Measurements from ENCODE around the gene FBXO38. TPM values are rescaled to one million over a fixed set of nuclear protein-coding genes. Genes with fewer than 3 reads are reported as not detected.

Gene FBXO38
- total RNA-seq, 1 donor from 2014 or later = 64.6 TPM

DNA sequence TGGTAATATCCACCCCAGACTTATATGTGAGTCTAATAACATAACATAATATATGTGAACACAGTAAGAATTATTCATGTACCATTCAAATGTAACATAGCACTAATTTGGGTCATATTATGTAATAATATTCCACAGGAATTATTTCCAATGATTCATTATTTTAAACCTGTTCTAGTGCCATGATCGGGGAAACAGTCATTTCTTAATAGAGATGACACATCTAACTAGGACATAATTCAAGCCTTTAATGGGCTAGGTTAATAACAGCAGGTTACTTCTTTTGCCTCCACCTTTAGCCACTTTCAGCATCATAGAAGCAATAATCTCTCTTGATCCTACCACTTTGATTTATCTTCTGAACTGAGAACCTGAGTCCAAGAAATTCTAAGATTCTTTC is 36.1 kb upstream of the FBXO38 start:
- no peaks in the 10 kb centered on the region for H3K4me1 ChIP-seq
- H3K9me3 Mint-ChIP-seq = no peaks in the 10 kb centered on the region
- H4K20me1 ChIP-seq (ENCODE audit: low read depth) = no peaks in the 10 kb centered on the region
- TF ChIP-seq EZH2phosphoT487 (IDR thresholded peaks at IDR 0.05) = no peak
- TF ChIP-seq, protein P1, sequence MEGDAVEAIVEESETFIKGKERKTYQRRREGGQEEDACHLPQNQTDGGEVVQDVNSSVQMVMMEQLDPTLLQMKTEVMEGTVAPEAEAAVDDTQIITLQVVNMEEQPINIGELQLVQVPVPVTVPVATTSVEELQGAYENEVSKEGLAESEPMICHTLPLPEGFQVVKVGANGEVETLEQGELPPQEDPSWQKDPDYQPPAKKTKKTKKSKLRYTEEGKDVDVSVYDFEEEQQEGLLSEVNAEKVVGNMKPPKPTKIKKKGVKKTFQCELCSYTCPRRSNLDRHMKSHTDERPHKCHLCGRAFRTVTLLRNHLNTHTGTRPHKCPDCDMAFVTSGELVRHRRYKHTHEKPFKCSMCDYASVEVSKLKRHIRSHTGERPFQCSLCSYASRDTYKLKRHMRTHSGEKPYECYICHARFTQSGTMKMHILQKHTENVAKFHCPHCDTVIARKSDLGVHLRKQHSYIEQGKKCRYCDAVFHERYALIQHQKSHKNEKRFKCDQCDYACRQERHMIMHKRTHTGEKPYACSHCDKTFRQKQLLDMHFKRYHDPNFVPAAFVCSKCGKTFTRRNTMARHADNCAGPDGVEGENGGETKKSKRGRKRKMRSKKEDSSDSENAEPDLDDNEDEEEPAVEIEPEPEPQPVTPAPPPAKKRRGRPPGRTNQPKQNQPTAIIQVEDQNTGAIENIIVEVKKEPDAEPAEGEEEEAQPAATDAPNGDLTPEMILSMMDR (IDR thresholded peaks at IDR 0.05) = no peak
- TF ChIP-seq EZH2 (IDR thresholded peaks at IDR 0.05) = no peak
- H2AFZ ChIP-seq (replicated peaks) = no peak overlapping the region
- H3K36me3 Mint-ChIP-seq = no peaks in the 10 kb centered on the region
- no peaks in the 10 kb centered on the region for H3K27me3 ChIP-seq
- no peaks in the 10 kb centered on the region for H3K9me3 ChIP-seq (ENCODE audit: low read depth)
- no peaks in the 10 kb centered on the region for H3K27me3 Mint-ChIP-seq (ENCODE audit: insufficient read depth, low read depth)
- no peak overlapping the region for H3K27ac ChIP-seq
- H3F3A ChIP-seq (ENCODE audit: low read depth) = no peaks in the 10 kb centered on the region
- H3K4me1 Mint-ChIP-seq = no peaks in the 10 kb centered on the region
- no peaks in the 10 kb centered on the region for H3K79me2 ChIP-seq (ENCODE audit: low read depth)
- no peak overlapping the region for H3K4me3 ChIP-seq
- DNase-seq (ENCODE audit: low spot score) = no peak
- no peak overlapping the region for H3K9ac ChIP-seq
- no peak overlapping the region for H3K4me2 ChIP-seq
- H3K4me3 Mint-ChIP-seq = no peak overlapping the region
- no peaks in the 10 kb centered on the region for H3K36me3 ChIP-seq
- no peak overlapping the region for H3K27ac Mint-ChIP-seq

DNA sequence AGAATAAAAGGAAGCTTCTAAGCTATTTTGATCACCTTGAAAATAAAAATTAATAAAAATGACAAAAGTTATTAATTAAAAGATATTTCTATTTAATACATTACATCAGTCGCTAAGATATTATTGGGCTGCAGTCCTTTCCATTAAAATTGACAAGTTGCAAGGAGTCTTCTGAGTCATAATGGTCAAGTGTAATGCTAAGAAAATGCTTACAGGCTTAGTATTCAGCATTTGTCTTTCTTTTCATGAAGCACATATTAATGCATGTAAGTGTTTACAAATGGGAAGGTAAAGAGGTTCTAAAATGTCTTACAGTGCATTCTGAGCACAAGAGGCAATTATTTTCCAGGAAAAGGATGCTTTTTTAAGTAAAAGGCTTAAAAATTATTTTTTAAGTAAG is 31.1 kb upstream of the FBXO38 start:
- Mint-ChIP-seq H3K9me3 (no peaks in the 10 kb centered on the region), H3K27me3 (ENCODE audit: insufficient read depth, low read depth) (no peaks in the 10 kb centered on the region), H3K27ac (no peak overlapping the region), H3K4me1 (no peaks in the 10 kb centered on the region), H3K36me3 (no peaks in the 10 kb centered on the region), H3K4me3 (no peak overlapping the region)
- no peak for DNase-seq (ENCODE audit: low spot score)
- Histone ChIP-seq H3K79me2 (ENCODE audit: low read depth) (no peaks in the 10 kb centered on the region), H4K20me1 (ENCODE audit: low read depth) (no peaks in the 10 kb centered on the region), H3K4me3 (no peak overlapping the region), H3K4me1 (no peaks in the 10 kb centered on the region), H3K4me2 (no peak overlapping the region), H3K27me3 (no peaks in the 10 kb centered on the region), H3K36me3 (no peaks in the 10 kb centered on the region), H3K27ac (no peak overlapping the region), H3K9me3 (ENCODE audit: low read depth) (no peaks in the 10 kb centered on the region), H2AFZ (replicated peaks) (no peak overlapping the region), H3K9ac (no peak overlapping the region), H3F3A (ENCODE audit: low read depth) (no peaks in the 10 kb centered on the region)
- TF ChIP-seq EZH2 (IDR thresholded peaks at IDR 0.05) = no peak
- TF ChIP-seq, protein P1 (IDR thresholded peaks at IDR 0.05) = no peak
- no peak for TF ChIP-seq EZH2phosphoT487 (IDR thresholded peaks at IDR 0.05)

DNA sequence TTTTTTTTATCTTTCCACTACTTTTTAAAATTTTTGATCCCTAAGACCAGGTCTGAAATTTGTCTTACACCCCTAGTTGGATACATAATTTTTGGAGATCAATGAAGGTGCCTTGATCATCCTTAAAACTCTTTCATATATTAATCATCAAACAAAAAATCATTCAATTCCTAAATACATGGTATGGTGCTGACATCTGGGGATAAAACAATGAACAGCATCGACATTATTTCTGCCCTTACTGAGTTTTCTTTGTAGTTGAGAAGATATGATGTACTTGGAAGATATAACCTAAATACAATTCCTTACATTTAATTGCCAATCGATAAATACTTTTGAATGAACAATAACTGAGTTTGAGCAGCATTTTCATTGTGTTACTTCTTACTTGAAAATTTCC is 30.1 kb upstream of the FBXO38 start:
- H3K9ac ChIP-seq = no peak overlapping the region
- no peaks in the 10 kb centered on the region for H3K27me3 ChIP-seq
- TF ChIP-seq EZH2phosphoT487 (IDR thresholded peaks at IDR 0.05) = no peak
- TF ChIP-seq, protein P1 (IDR thresholded peaks at IDR 0.05) = peak; percentile 7
- no peaks in the 10 kb centered on the region for H4K20me1 ChIP-seq (ENCODE audit: low read depth)
- H3K36me3 ChIP-seq = no peaks in the 10 kb centered on the region
- H3K4me1 ChIP-seq = no peaks in the 10 kb centered on the region
- Mint-ChIP-seq H3K36me3 (no peaks in the 10 kb centered on the region), H3K9me3 (no peaks in the 10 kb centered on the region), H3K27me3 (ENCODE audit: insufficient read depth, low read depth) (no peaks in the 10 kb centered on the region), H3K4me1 (no peaks in the 10 kb centered on the region), H3K27ac (no peak overlapping the region), H3K4me3 (no peak overlapping the region)
- no peak overlapping the region for H3K27ac ChIP-seq
- no peaks in the 10 kb centered on the region for H3F3A ChIP-seq (ENCODE audit: low read depth)
- no peak overlapping the region for H3K4me2 ChIP-seq
- H3K4me3 ChIP-seq = no peak overlapping the region
- no peaks in the 10 kb centered on the region for H3K9me3 ChIP-seq (ENCODE audit: low read depth)
- H2AFZ ChIP-seq (replicated peaks) = no peak overlapping the region
- no peaks in the 10 kb centered on the region for H3K79me2 ChIP-seq (ENCODE audit: low read depth)
- DNase-seq (ENCODE audit: low spot score) = no peak

DNA sequence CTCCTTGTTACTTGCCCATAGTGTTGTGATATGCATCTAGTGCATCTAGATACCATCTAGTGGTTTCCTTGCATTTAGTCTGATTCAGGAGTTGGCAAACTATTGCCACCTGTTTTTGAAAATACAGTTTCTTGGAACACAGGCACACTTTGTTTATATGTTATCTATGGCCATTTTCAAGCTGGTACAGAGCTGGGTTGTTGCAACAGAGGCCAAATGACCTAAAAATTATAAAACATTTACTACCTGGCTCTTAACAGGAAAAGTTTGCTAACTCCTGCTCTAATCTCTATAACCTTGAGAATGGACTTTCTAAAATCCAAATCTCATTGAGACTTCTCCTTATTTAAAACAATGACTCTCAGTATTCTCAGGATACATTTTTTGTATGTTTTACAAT is 19.4 kb upstream of the FBXO38 start:
- no peaks in the 10 kb centered on the region for H3K27me3 ChIP-seq
- H3K79me2 ChIP-seq (ENCODE audit: low read depth) = no peaks in the 10 kb centered on the region
- Mint-ChIP-seq H3K9me3 (peaks cover 6% of the 10 kb centered on the region), H3K27ac (no peak overlapping the region), H3K4me1 (no peaks in the 10 kb centered on the region), H3K27me3 (ENCODE audit: insufficient read depth, low read depth) (no peaks in the 10 kb centered on the region), H3K4me3 (no peak overlapping the region), H3K36me3 (peaks cover 5% of the 10 kb centered on the region)
- H3K9me3 ChIP-seq (ENCODE audit: low read depth) = peaks cover 7% of the 10 kb centered on the region
- no peak overlapping the region for H3K4me2 ChIP-seq
- no peaks in the 10 kb centered on the region for H3K36me3 ChIP-seq
- TF ChIP-seq, protein P1 (IDR thresholded peaks at IDR 0.05) = no peak
- no peak overlapping the region for H2AFZ ChIP-seq (replicated peaks)
- H3K4me3 ChIP-seq = no peak overlapping the region
- no peaks in the 10 kb centered on the region for H4K20me1 ChIP-seq (ENCODE audit: low read depth)
- H3K9ac ChIP-seq = no peak overlapping the region
- H3K4me1 ChIP-seq = no peaks in the 10 kb centered on the region
- no peaks in the 10 kb centered on the region for H3F3A ChIP-seq (ENCODE audit: low read depth)
- DNase-seq (ENCODE audit: low spot score) = no peak
- no peak overlapping the region for H3K27ac ChIP-seq
